ENCODE results near the gene STARD10. TPM values are rescaled to one million over a fixed set of nuclear protein-coding genes. Genes with fewer than 3 reads are reported as not detected.

The STARD10 gene
- total RNA-seq, 1 donor from 2014 or later: 38.4 TPM

- Histone ChIP-seq H3K9ac (ENCODE audit: low read length) (no peak overlapping the region), H3K4me2 (ENCODE audit: low read length) (no peak overlapping the region), H4K20me1 (ENCODE audit: insufficient read depth, low read length) (no peaks in the 10 kb centered on the region), H2AFZ (ENCODE audit: low read depth, low read length) (no peak overlapping the region), H3K4me1 (ENCODE audit: insufficient read depth, low read length) (peaks cover 3% of the 10 kb centered on the region), H3K79me2 (ENCODE audit: insufficient read depth, low read length) (no peaks in the 10 kb centered on the region), H3K36me3 (ENCODE audit: insufficient read depth, low read length) (no peaks in the 10 kb centered on the region), H3K4me3 (ENCODE audit: insufficient read depth, low read depth, low read length) (no peak overlapping the region), H3K9me3 (ENCODE audit: insufficient read depth, low read depth, low read length) (no peaks in the 10 kb centered on the region), H3K27me3 (ENCODE audit: insufficient read depth, low read length) (no peaks in the 10 kb centered on the region), H3K27ac (ENCODE audit: low read depth, low read length) (no peak overlapping the region)
- H3K4me3 Mint-ChIP-seq (ENCODE audit: unreplicated experiment): no peak overlapping the region
- H3K27me3 Mint-ChIP-seq (ENCODE audit: low read depth, unreplicated experiment): no peaks in the 10 kb centered on the region
- peaks cover 1% of the 10 kb centered on the region for H3K9me3 Mint-ChIP-seq (ENCODE audit: unreplicated experiment)
- no peak for FAIRE-seq
- TF ChIP-seq EZH2 (IDR thresholded peaks at IDR 0.05; ENCODE audit: insufficient read depth, low read length): no peak
- TF ChIP-seq, protein P1, sequence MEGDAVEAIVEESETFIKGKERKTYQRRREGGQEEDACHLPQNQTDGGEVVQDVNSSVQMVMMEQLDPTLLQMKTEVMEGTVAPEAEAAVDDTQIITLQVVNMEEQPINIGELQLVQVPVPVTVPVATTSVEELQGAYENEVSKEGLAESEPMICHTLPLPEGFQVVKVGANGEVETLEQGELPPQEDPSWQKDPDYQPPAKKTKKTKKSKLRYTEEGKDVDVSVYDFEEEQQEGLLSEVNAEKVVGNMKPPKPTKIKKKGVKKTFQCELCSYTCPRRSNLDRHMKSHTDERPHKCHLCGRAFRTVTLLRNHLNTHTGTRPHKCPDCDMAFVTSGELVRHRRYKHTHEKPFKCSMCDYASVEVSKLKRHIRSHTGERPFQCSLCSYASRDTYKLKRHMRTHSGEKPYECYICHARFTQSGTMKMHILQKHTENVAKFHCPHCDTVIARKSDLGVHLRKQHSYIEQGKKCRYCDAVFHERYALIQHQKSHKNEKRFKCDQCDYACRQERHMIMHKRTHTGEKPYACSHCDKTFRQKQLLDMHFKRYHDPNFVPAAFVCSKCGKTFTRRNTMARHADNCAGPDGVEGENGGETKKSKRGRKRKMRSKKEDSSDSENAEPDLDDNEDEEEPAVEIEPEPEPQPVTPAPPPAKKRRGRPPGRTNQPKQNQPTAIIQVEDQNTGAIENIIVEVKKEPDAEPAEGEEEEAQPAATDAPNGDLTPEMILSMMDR (IDR thresholded peaks at IDR 0.05; ENCODE audit: insufficient read depth, low read depth, low read length): no peak
- no peak for DNase-seq (ENCODE audit: low read depth)
- H3K27ac Mint-ChIP-seq (ENCODE audit: unreplicated experiment): no peak overlapping the region
- no peaks in the 10 kb centered on the region for H3K36me3 Mint-ChIP-seq (ENCODE audit: low read depth, unreplicated experiment)
- peaks cover 2% of the 10 kb centered on the region for H3K4me1 Mint-ChIP-seq (ENCODE audit: low read depth, unreplicated experiment)
Measured at GRCh38 chr11:72805216-72805615, 11.4 kb upstream of the STARD10 start.

DNA sequence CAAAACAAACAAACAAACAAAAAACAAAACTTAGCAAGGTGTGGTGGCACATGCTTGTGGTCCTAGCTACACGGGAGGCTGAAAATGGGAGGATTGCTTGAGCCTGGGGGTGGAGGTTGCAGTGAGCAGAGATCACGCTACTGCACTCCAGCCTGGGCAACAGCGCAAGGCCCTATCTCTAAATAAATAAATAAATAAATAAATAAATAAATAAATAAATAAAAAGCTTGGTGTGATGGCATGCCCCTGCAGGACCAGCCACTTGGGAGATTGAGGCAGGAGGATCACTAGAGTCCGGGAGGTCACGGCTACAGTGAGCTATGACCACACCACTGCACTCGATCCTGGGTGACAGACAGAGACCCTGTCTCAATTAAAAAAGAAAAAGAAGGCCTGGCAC lies 9.0 kb upstream of the STARD10 start:
- Histone ChIP-seq H3K79me2 (ENCODE audit: insufficient read depth, low read length) (no peaks in the 10 kb centered on the region), H3K27ac (ENCODE audit: low read depth, low read length) (no peak overlapping the region), H3K27me3 (ENCODE audit: insufficient read depth, low read length) (no peaks in the 10 kb centered on the region), H3K4me3 (ENCODE audit: insufficient read depth, low read depth, low read length) (no peak overlapping the region), H3K9me3 (ENCODE audit: insufficient read depth, low read depth, low read length) (no peaks in the 10 kb centered on the region), H3K4me1 (ENCODE audit: insufficient read depth, low read length) (no peaks in the 10 kb centered on the region), H3K4me2 (ENCODE audit: low read length) (no peak overlapping the region), H3K36me3 (ENCODE audit: insufficient read depth, low read length) (no peaks in the 10 kb centered on the region), H2AFZ (ENCODE audit: low read depth, low read length) (no peak overlapping the region), H3K9ac (ENCODE audit: low read length) (no peak overlapping the region), H4K20me1 (ENCODE audit: insufficient read depth, low read length) (no peaks in the 10 kb centered on the region)
- H3K27me3 Mint-ChIP-seq (ENCODE audit: low read depth, unreplicated experiment): no peaks in the 10 kb centered on the region
- TF ChIP-seq, protein P1 (IDR thresholded peaks at IDR 0.05; ENCODE audit: insufficient read depth, low read depth, low read length): no peak
- TF ChIP-seq EZH2 (IDR thresholded peaks at IDR 0.05; ENCODE audit: insufficient read depth, low read length): no peak
- no peaks in the 10 kb centered on the region for H3K36me3 Mint-ChIP-seq (ENCODE audit: low read depth, unreplicated experiment)
- FAIRE-seq (no peak), DNase-seq (ENCODE audit: low read depth) (no peak)
- H3K27ac Mint-ChIP-seq (ENCODE audit: unreplicated experiment): no peak overlapping the region
- H3K4me1 Mint-ChIP-seq (ENCODE audit: low read depth, unreplicated experiment): no peaks in the 10 kb centered on the region
- no peaks in the 10 kb centered on the region for H3K9me3 Mint-ChIP-seq (ENCODE audit: unreplicated experiment)
- no peak overlapping the region for H3K4me3 Mint-ChIP-seq (ENCODE audit: unreplicated experiment)

DNA sequence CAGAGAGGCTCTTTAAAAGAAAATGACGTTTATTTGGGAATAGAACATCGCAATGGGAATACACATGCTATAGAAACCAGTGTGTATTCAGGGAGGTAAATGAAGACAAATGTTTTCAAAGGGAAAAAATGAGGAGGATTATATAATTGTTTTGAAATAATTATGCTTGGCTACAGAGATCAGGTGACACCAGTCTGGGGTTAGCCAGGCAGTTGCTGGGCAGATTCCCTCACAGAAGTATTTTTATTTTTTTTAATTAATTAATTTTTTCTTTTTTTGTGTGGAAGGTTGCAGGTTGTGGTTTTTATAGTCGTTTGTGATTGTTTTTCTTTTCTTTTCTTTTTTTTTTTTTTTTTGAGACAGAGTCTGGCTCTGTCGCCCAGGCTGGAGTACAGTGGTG lies 5.6 kb upstream of the STARD10 start:
- Histone ChIP-seq H3K36me3 (ENCODE audit: insufficient read depth, low read length) (no peaks in the 10 kb centered on the region), H3K27me3 (ENCODE audit: insufficient read depth, low read length) (no peaks in the 10 kb centered on the region), H3K4me3 (ENCODE audit: insufficient read depth, low read depth, low read length) (no peak overlapping the region), H3K9ac (ENCODE audit: low read length) (no peak overlapping the region), H3K4me2 (ENCODE audit: low read length) (no peak overlapping the region), H2AFZ (ENCODE audit: low read depth, low read length) (no peak overlapping the region), H3K9me3 (ENCODE audit: insufficient read depth, low read depth, low read length) (no peaks in the 10 kb centered on the region), H3K79me2 (ENCODE audit: insufficient read depth, low read length) (no peaks in the 10 kb centered on the region), H3K27ac (ENCODE audit: low read depth, low read length) (no peak overlapping the region), H3K4me1 (ENCODE audit: insufficient read depth, low read length) (peaks cover 4% of the 10 kb centered on the region), H4K20me1 (ENCODE audit: insufficient read depth, low read length) (no peaks in the 10 kb centered on the region)
- H3K27ac Mint-ChIP-seq (ENCODE audit: unreplicated experiment): no peak overlapping the region
- no peaks in the 10 kb centered on the region for H3K27me3 Mint-ChIP-seq (ENCODE audit: low read depth, unreplicated experiment)
- H3K4me3 Mint-ChIP-seq (ENCODE audit: unreplicated experiment): no peak overlapping the region
- FAIRE-seq: no peak
- no peak for DNase-seq (ENCODE audit: low read depth)
- peaks cover 5% of the 10 kb centered on the region for H3K4me1 Mint-ChIP-seq (ENCODE audit: low read depth, unreplicated experiment)
- TF ChIP-seq, protein P1 (IDR thresholded peaks at IDR 0.05; ENCODE audit: insufficient read depth, low read depth, low read length): no peak
- TF ChIP-seq EZH2 (IDR thresholded peaks at IDR 0.05; ENCODE audit: insufficient read depth, low read length): no peak
- H3K9me3 Mint-ChIP-seq (ENCODE audit: unreplicated experiment): no peaks in the 10 kb centered on the region
- H3K36me3 Mint-ChIP-seq (ENCODE audit: low read depth, unreplicated experiment): no peaks in the 10 kb centered on the region

All from astrocyte (in vitro differentiated cells and primary cell).